IgD-negative memory B cell (primary cell): ENCODE measurements around the gene MYO18A. TPM values are rescaled to one million over a fixed set of nuclear protein-coding genes. Genes with fewer than 3 reads are reported as not detected.
A peak's percentile ranks its signal among the peaks of the same experiment; 100 is the strongest.

Experiments used
- H3K27ac Mint-ChIP-seq, 3 donors: one replicate each; pipeline ENCODE4 v1.8.0; 2020 to 2022; ENCODE audit warnings: mild to moderate bottlenecking in 3 of 3, mixed read lengths in 3 of 3, moderate library complexity in 1 of 3
- H3K27me3 Mint-ChIP-seq: one replicate; pipeline ENCODE4 v1.8.0; 2021; ENCODE audit warnings: mixed read lengths
- H3K36me3 Mint-ChIP-seq: one replicate; pipeline ENCODE4 v1.8.0; 2020; ENCODE audit warnings: mild to moderate bottlenecking, mixed read lengths
- H3K4me1 Mint-ChIP-seq, 3 donors: one replicate each; pipeline ENCODE4 v1.8.0; 2020 to 2022; ENCODE audit warnings: mixed read lengths in 3 of 3, mild to moderate bottlenecking in 1 of 3
- H3K4me3 Mint-ChIP-seq, 4 donors: one replicate each; pipeline ENCODE4 v1.8.0; 2020 to 2022; ENCODE audit warnings: mild to moderate bottlenecking in 4 of 4, mixed read lengths in 4 of 4, moderate library complexity in 3 of 4
- H3K9me3 Mint-ChIP-seq, 3 donors: one replicate each; pipeline ENCODE4 v1.8.0; 2020 to 2021; ENCODE audit warnings: mixed read lengths in 3 of 3, mild to moderate bottlenecking in 1 of 3
- polyA plus RNA-seq: library from polyadenylated mRNA; unstranded; fragments of 300-500 nt; fragmentation: Illumina TruSeq; gene quantifications from one replicate; pipeline ENCODE4 v1.2.3, GENCODE V29; 2021

The MYO18A gene
- polyA plus RNA-seq, 1 donor from 2014 or later, result 39.6 TPM

GRCh38 chr17:29051731-29052130, 128.5 kb downstream of the MYO18A start:
- H3K4me3 Mint-ChIP-seq, result no peak overlapping the region
- peaks cover 2 to 6% (median 3%) of the 10 kb centered on the region in 3 donors for H3K4me1 Mint-ChIP-seq
- no peaks in the 10 kb centered on the region for H3K36me3 Mint-ChIP-seq
- peak overlapping the region in 1 of 3 donors; percentile 77 for H3K27ac Mint-ChIP-seq
- H3K27me3 Mint-ChIP-seq, result peaks cover 21% of the 10 kb centered on the region
- H3K9me3 Mint-ChIP-seq, result no peaks in the 10 kb centered on the region

GRCh38 chr17:29051194-29051593, 129.0 kb downstream of the MYO18A start:
- H3K9me3 Mint-ChIP-seq, result no peaks in the 10 kb centered on the region
- peaks cover 2 to 6% (median 3%) of the 10 kb centered on the region in 3 donors for H3K4me1 Mint-ChIP-seq
- no peak overlapping the region for H3K27ac Mint-ChIP-seq

GRCh38 chr17:29050176-29050575, 130.0 kb downstream of the MYO18A start:
- Mint-ChIP-seq H3K9me3 (no peaks in the 10 kb centered on the region), H3K4me3 (no peak overlapping the region), H3K36me3 (no peaks in the 10 kb centered on the region), H3K27ac (no peak overlapping the region), H3K4me1 (peaks cover 2 to 6% (median 3%) of the 10 kb centered on the region in 3 donors), H3K27me3 (peaks cover 23% of the 10 kb centered on the region)

More at GRCh38 chr17:29051194-29051593, 129.0 kb downstream of the MYO18A start:
- no peaks in the 10 kb centered on the region for H3K36me3 Mint-ChIP-seq
- peaks cover 23% of the 10 kb centered on the region for H3K27me3 Mint-ChIP-seq
- no peak overlapping the region for H3K4me3 Mint-ChIP-seq

- Mint-ChIP-seq H3K36me3 (no peaks in the 10 kb centered on the region), H3K27me3 (peaks cover 23% of the 10 kb centered on the region), H3K9me3 (no peaks in the 10 kb centered on the region), H3K4me3 (no peak overlapping the region), H3K4me1 (peaks cover 2 to 6% (median 3%) of the 10 kb centered on the region in 3 donors), H3K27ac (no peak overlapping the region)
Observed at GRCh38 chr17:29049541-29050145, 130.6 kb downstream of the MYO18A start.

GRCh38 chr17:29048440-29049368, 131.5 kb downstream of the MYO18A start:
- Mint-ChIP-seq H3K36me3 (no peaks in the 10 kb centered on the region), H3K4me1 (peaks cover 5 to 11% (median 6%) of the 10 kb centered on the region in 3 donors), H3K27me3 (peaks cover 21% of the 10 kb centered on the region), H3K27ac (no peak overlapping the region), H3K4me3 (no peak overlapping the region), H3K9me3 (no peaks in the 10 kb centered on the region)

GRCh38 chr17:29046473-29046839, 133.7 kb downstream of the MYO18A start:
- Mint-ChIP-seq H3K36me3 (peaks cover 2% of the 10 kb centered on the region), H3K27ac (no peak overlapping the region), H3K9me3 (no peaks in the 10 kb centered on the region), H3K27me3 (peaks cover 17% of the 10 kb centered on the region), H3K4me3 (no peak overlapping the region), H3K4me1 (peaks cover 16 to 21% (median 19%) of the 10 kb centered on the region in 3 donors)

GRCh38 chr17:29045734-29046472, 134.3 kb downstream of the MYO18A start:
- H3K27ac Mint-ChIP-seq, result no peak overlapping the region
- peaks cover 16 to 21% (median 19%) of the 10 kb centered on the region in 3 donors for H3K4me1 Mint-ChIP-seq
- peaks cover 13% of the 10 kb centered on the region for H3K27me3 Mint-ChIP-seq
- no peaks in the 10 kb centered on the region for H3K9me3 Mint-ChIP-seq
- peaks cover 2% of the 10 kb centered on the region for H3K36me3 Mint-ChIP-seq
- H3K4me3 Mint-ChIP-seq, result no peak overlapping the region

- Mint-ChIP-seq H3K4me3 (no peak overlapping the region), H3K4me1 (peaks cover 16 to 21% (median 19%) of the 10 kb centered on the region in 3 donors), H3K27ac (no peak overlapping the region), H3K36me3 (peaks cover 2% of the 10 kb centered on the region), H3K27me3 (peaks cover 9% of the 10 kb centered on the region), H3K9me3 (no peaks in the 10 kb centered on the region)
Observed at GRCh38 chr17:29045026-29045425, 135.2 kb downstream of the MYO18A start.

GRCh38 chr17:29043539-29044145, 136.6 kb downstream of the MYO18A start:
- H3K36me3 Mint-ChIP-seq, result peaks cover 2% of the 10 kb centered on the region
- peak overlapping the region in 2 of 3 donors; percentile 2 to 73 for H3K27ac Mint-ChIP-seq
- H3K4me1 Mint-ChIP-seq, result peaks cover 16 to 21% (median 19%) of the 10 kb centered on the region in 3 donors
- peaks cover 4% of the 10 kb centered on the region for H3K27me3 Mint-ChIP-seq
- peak overlapping the region in 1 of 4 donors; percentile 58 for H3K4me3 Mint-ChIP-seq
- no peaks in the 10 kb centered on the region for H3K9me3 Mint-ChIP-seq

- Mint-ChIP-seq H3K4me1 (peaks cover 13 to 17% (median 15%) of the 10 kb centered on the region in 3 donors), H3K9me3 (no peaks in the 10 kb centered on the region), H3K27me3 (peaks cover 4% of the 10 kb centered on the region), H3K27ac (peak within 1 kb of the TSS in 2 of 3 donors; percentile 2 to 73), H3K36me3 (peaks cover 2% of the 10 kb centered on the region), H3K4me3 (peak within 1 kb of the TSS in 1 of 4 donors; percentile 58)
Observed at GRCh38 chr17:29042679-29043538, 137.3 kb downstream of the MYO18A start, which contains the start of gene PIPOX. Gene PIPOX, plus strand, starts transcription at chr17:29043141. Its CDS starts 85 bp downstream, at chr17:29043226.

- Mint-ChIP-seq H3K36me3 (peaks cover 2% of the 10 kb centered on the region), H3K9me3 (no peaks in the 10 kb centered on the region), H3K4me1 (peaks cover 13 to 17% (median 15%) of the 10 kb centered on the region in 3 donors), H3K27ac (no peak overlapping the region), H3K27me3 (peaks cover 4% of the 10 kb centered on the region), H3K4me3 (peak overlapping the region in 1 of 4 donors; percentile 47)
Observed at GRCh38 chr17:29042026-29042678, 138.0 kb downstream of the MYO18A start.

GRCh38 chr17:29041571-29041970, 138.6 kb downstream of the MYO18A start:
- Mint-ChIP-seq H3K36me3 (peaks cover 2% of the 10 kb centered on the region), H3K27ac (no peak overlapping the region), H3K9me3 (no peaks in the 10 kb centered on the region), H3K4me3 (no peak overlapping the region), H3K4me1 (peaks cover 13 to 17% (median 15%) of the 10 kb centered on the region in 3 donors), H3K27me3 (peaks cover 3% of the 10 kb centered on the region)

GRCh38 chr17:29041091-29041490, 139.1 kb downstream of the MYO18A start:
- Mint-ChIP-seq H3K36me3 (peaks cover 2% of the 10 kb centered on the region), H3K27ac (peak overlapping the region in 1 of 3 donors; percentile 74), H3K4me1 (peaks cover 13 to 17% (median 15%) of the 10 kb centered on the region in 3 donors), H3K27me3 (peaks cover 2% of the 10 kb centered on the region), H3K4me3 (no peak overlapping the region), H3K9me3 (no peaks in the 10 kb centered on the region)
